ENCODE results near the gene CHMP1A.

Gene CHMP1A

GRCh38 chr16:89605186-89605970 is 52.1 kb downstream of the CHMP1A start:
- DNase-seq (ENCODE audit: low read depth, low spot score): no peak

- no peak for DNase-seq (ENCODE audit: low read depth, low spot score)
Measured at GRCh38 chr16:89604764-89605163, 52.7 kb downstream of the CHMP1A start.

GRCh38 chr16:89602952-89603590 is 54.4 kb downstream of the CHMP1A start:
- DNase-seq (ENCODE audit: low read depth, low spot score): no peak

- peak; percentile 65 for DNase-seq (ENCODE audit: low read depth, low spot score)
Measured at GRCh38 chr16:89602273-89602951, 55.1 kb downstream of the CHMP1A start.

GRCh38 chr16:89601906-89602272 is 55.6 kb downstream of the CHMP1A start:
- DNase-seq (ENCODE audit: low read depth, low spot score): no peak

GRCh38 chr16:89600956-89601355 is 56.6 kb downstream of the CHMP1A start:
- DNase-seq (ENCODE audit: low read depth, low spot score): no peak

- no peak for DNase-seq (ENCODE audit: low read depth, low spot score)
Measured at GRCh38 chr16:89600427-89600826, 57.1 kb downstream of the CHMP1A start.

GRCh38 chr16:89599902-89600301 is 57.6 kb downstream of the CHMP1A start:
- DNase-seq (ENCODE audit: low read depth, low spot score): no peak

- no peak for DNase-seq (ENCODE audit: low read depth, low spot score)
Measured at GRCh38 chr16:89599451-89599858, 58.1 kb downstream of the CHMP1A start.

GRCh38 chr16:89598199-89598598 is 59.3 kb downstream of the CHMP1A start:
- DNase-seq (ENCODE audit: low read depth, low spot score): no peak

- DNase-seq (ENCODE audit: low read depth, low spot score): no peak
Measured at GRCh38 chr16:89596957-89597649, 60.4 kb downstream of the CHMP1A start.

GRCh38 chr16:89596061-89596689 is 61.3 kb downstream of the CHMP1A start:
- no peak for DNase-seq (ENCODE audit: low read depth, low spot score)

- no peak for DNase-seq (ENCODE audit: low read depth, low spot score)
Measured at GRCh38 chr16:89595330-89596060, 62.0 kb downstream of the CHMP1A start.

All from smooth muscle cell of the brain vasculature (primary cell).